Stomach (tissue), 4 donors: ENCODE measurements around the gene RWDD3.

Source experiments
- CTCF ChIP-seq, 7 experiments: fragments of 450-650 bp in 4 of 7; fragments of 200-600 bp in 3 of 7; sonication (generic) in 3 of 7; IDR thresholded peaks; one replicate each; pipeline ENCODE4 v1.5.1; 2016 to 2019; ENCODE audit warnings: antibody characterized with exemption in 7 of 7, control low read depth in 2 of 7, mild to moderate bottlenecking in 1 of 7
- EP300 ChIP-seq: sonication (generic); formaldehyde crosslinking; IDR thresholded peaks from one replicate; pipeline ENCODE4 v1.6.1; 2017; ENCODE audit warnings: antibody characterized with exemption
- POLR2A ChIP-seq, 4 donors: fragments of 450-650 bp; IDR thresholded peaks; one replicate each; pipeline ENCODE4 v1.6.1; 2016; ENCODE audit warnings: antibody characterized with exemption in 4 of 4, control low read depth in 2 of 4, mild to moderate bottlenecking in 1 of 4, moderate library complexity in 1 of 4
- POLR2AphosphoS5 ChIP-seq, 3 donors: sonication (generic); formaldehyde crosslinking; IDR thresholded peaks; one replicate each; pipeline ENCODE4 v1.6.1; 2016; ENCODE audit warnings: antibody characterized with exemption in 3 of 3

- TF ChIP-seq CTCF (IDR thresholded peaks at IDR 0.05) (no peak), EP300 (no peak), POLR2A (IDR thresholded peaks at IDR 0.05) (no peak), POLR2AphosphoS5 (IDR thresholded peaks at IDR 0.05) (no peak)
Measured at GRCh38 chr1:95217371-95217770, 16.6 kb upstream of the RWDD3 start.
